HG03354 (cell line): Measurements from ENCODE around the gene NEURL1B.
"Not testable (repeated sequence)": the region's sequence is repeated elsewhere in the genome, so short reads cannot be mapped to it uniquely, and the experiment has no call there.

Experiments used
- ATAC-seq: cut with Tn5 transposase; IDR thresholded peaks from one replicate; pipeline ENCODE4 v1.9.1; 2021; ENCODE audit warnings: mild to moderate bottlenecking; ENCODE audit not compliant: unreplicated experiment, poor library complexity, severe bottlenecking

NEURL1B gene

DNA sequence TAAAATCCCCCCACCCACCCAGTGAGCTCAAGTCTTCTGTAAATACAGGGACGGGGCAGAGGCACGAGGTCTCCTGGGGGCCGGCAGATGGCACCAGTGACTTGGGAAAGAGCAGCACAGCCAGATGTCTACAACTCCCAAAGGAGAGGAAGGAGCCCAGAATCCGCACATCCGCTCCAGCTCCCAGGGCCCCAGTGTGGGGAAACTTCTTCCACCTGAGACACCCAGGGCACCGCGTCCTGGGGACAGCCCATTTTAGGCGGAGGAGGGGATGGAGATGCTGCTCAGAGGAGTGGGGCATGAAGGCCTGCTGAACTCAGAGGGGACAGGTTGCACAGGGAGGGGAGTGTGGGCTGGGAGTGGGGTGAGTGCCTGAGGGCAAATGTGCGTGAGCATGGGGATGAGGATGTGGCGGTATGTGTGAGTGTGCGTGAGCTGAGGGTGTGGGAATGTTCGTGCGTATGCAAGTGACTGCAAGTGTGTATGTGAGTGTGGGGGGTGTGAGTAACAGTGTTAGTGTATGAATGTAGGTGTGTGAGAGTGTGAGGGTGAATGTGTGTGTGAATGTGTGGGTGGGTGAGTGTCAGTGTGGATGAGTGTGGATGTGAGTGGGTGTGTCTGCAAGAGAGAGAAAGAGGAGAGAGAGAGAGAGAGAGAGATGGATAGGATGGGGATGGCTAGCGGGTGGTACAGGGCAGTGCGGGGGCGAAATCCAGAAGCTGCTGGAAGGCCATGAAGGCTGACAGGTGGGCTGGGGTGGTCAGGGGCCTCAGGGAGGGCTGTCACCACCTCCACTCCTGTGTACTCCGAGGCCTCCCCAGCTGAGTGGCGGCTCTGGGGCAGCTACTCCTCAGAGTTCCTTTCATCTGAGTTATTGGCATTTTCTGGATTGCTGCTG is 66.5 kb downstream of the NEURL1B start:
- no peak for ATAC-seq

DNA sequence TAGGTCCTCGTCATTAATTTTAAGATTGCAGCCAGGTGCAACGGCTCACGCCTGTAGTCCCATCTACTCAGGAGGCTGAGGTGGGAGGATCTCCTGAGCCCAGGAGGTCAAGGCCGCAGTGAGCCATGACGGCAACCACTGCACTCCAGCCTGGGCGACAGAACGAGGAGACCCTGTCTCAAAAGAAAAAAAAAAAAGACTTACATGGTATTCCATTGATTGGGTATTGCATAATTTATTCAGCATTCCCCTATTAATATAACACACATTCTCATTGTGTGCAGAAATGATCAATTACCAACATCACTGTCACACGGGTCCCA is 67.1 kb downstream of the NEURL1B start:
- no peak for ATAC-seq

DNA sequence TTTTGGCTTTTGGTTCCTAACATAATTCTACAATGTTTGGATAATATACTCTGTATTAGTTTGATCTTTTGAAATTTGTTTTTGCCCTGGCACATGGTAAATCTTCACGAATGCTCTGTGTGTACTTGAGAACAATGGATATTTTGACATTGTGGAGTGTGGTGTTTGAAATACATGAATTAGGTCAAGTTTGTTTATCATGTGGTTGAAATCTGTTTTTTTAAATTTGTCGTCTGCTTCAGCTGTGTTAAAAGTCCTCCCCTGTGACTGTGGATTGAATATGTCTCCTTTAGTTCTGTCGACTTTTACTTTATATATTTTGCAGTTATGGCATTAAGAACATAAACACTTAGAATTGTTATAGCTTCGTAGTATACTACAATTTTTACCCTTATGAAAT is 69.6 kb downstream of the NEURL1B start:
- no peak for ATAC-seq

DNA sequence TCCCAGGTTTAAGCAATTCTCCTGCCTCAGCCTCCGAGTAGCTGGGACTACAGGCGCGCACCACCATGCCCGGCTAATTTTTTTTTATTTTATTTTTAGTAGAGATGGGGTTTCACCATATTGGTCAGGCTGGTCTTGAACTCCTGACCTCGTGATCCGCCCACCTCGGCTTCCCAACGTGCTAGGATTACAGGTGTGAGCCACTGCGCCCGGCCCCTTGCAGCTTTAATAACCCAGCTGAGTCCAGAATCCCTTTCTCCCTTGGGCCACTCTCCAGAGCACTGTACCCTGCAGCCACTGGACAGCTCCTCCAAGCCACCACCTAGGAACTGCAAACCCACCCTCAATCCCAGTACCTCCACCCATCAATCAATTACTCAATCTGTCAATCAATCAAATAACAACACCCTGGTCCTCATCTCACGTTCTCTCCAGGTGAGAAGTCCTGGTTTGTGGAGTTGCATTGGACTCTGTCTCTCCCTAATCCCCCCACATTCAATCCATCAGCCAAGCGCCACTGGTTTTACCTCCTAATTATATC is 70.3 kb downstream of the NEURL1B start:
- not testable (repeated sequence) for ATAC-seq

DNA sequence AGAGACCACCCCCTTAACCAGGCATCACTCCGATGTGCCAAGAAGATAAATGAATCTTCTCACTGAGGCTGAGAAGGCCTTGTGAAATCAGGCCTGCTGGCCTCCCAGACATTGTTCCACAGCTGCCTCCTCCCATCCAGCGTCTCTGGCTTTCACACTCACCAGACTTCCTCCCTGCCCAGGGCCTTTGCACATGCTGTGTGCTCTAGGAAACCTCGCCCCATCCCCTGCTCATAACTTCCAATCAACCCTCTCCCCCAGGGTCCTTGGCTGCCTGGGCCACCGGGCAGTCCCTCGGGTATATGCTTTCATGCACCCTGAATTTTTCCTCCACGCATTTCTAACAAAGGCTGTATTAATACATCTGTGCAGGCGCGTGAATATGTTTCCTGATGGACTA is 71.5 kb downstream of the NEURL1B start:
- ATAC-seq, result no peak

DNA sequence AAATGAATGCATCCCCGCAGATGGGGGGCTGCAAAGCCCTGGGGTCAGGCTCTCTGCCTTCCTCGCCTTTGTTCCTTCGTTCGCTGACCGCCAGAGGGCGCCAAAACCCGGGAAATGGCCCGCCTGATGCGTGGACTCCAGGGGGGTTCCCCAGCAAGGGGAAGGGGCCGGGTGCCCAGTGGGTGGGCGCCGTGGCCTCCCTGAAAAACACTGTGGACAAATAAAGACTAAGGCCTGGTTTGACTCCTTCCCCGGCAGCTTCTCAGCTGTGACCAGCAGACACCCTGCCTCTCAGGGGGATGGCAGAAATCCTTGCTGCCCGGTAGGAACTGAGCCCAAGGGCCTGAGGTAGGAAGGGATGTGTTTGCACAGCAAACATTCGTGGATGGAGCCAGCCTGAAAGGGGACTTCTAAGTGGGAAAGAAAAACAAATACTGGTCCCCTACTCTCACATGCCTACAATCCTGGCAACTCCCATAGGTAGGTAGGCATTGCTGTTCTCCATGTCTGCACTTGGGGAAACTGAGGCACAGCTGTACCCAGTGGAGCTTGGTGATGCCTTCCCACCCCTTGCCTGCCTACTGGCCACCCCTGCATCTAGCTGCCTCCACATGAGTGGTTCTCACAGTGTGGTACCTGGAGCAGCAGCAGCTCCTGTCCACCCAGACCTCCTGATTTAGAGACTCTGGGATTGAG is 72.2 kb downstream of the NEURL1B start:
- ATAC-seq, result no peak

DNA sequence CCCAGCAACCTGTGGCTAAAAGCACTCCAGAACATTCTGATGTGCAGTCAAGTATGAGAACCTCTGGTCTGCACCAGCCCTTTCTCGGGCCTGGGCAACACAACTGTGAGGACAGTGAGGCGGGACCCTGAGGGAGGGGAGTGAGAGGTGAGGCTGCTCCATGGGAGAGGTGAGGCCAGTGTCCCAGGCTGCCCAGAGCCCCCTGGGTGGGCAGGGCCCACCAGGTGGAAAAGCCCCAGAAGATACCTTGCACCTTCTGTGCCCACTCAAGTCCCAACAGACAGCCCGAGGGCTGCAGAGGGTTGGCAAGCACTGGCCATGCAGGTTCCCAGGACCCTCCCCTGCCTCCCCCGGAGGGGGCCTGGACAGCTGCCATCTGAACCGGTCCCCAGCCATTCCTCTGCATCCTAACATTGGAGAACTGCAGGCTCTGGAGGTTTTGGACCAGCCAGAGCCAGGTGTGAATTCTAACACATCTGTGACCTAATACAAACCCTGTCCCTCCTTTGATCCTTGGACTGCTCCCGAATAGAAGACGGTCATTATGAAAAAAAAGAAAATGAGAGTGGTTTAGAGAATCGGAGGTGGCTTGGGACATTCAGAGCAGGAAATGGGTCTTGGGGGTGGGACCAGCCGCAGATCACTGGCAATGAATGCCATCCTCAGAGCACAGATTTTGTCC is 72.9 kb downstream of the NEURL1B start:
- ATAC-seq, result no peak

DNA sequence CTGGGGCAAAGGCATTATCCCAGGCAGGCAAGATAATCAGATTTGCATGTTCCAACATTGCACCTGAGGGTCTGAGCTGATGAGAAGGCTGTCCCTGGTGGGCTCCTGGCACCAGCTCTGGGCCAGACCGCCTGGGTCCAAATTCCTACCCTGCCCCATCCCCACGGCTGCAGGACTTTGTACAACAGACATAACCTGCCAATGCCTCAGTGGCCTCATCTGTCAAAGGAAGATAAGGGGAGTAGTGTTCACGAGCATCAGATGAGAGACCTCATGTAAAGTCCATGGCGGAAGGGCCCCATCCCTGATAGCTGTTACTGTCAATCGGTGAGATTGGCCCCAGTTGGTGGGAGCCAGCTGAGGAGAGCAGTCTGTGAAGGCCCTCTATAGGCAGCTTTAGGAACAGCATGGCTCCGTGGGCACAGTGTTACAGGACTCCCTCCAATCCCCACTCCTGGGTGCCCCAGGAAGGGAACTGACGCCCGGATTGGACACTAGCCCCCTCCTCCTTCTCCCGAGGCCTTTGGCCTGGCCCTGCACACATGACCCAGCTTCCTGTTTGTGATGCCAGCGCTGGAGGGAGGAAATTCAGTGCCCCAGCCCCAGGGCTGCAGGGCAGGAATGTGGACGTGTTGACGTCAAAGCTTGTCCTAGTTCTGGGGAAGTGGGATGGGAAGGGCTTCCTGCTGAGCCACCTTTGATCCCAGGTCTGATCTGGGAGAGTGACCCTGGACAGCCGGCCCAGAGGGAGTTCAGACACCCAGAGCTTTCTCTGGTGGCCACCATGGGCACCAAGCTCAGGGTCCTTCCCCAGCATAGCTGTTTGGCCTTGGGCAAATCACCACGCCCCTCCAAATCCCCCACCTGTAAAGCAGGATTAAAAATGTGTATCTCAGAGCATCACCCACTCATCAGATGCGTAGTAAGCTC is 73.7 kb downstream of the NEURL1B start:
- ATAC-seq, result peak; percentile 79

DNA sequence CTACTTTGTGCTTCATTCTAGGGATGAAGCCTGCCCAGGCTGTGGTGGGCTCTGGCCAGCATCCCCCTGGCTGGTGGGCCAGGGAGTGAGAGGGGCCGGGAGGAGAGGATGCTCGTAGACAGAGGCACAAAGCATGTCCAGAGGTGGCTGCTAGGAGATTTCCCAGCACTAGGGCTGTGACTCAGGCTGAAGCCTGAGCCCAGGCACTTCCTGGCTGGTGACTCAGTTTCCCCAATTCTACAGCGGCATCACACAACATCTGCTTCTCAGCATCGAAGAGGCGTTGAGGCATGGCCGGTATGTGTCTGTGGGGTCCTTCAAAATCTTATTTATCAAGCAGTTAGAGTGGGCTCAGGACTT is 74.3 kb downstream of the NEURL1B start:
- no peak for ATAC-seq

DNA sequence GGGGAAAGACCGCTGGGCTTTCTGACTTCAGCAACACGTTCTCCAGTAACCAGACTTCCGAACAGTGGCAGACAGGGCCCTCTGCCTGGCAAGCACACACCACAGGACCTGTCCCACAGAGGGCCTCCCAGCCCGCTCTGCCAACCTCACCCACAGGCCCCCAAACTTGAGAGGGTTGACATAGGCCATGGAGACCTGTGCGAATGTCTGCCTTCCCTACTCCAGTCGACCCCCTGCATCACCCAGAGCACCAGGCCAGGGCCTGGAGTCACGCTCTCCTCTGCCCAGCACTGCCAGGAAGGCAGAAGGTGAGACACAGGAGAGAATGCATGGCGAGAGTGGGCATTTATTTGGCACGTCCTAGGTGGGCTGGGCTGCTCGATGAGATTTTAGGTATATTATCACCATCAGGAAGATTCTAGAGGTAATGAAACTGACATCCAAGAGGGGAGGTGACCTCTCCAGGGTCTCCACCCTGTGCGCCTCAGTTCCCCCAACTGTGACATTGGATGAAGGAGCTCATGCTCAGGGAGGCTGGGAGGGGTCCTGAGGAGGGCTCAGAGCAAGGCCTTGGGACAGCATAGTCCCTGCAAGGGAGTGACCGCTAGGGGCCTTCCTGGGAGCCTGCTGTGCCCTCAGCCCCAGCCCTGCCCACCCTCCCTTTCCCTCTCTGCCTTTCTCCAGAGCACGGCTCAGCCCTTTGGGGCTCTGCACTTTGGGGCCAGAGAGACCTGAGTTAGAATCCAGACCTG is 75.0 kb downstream of the NEURL1B start:
- ATAC-seq, result no peak

DNA sequence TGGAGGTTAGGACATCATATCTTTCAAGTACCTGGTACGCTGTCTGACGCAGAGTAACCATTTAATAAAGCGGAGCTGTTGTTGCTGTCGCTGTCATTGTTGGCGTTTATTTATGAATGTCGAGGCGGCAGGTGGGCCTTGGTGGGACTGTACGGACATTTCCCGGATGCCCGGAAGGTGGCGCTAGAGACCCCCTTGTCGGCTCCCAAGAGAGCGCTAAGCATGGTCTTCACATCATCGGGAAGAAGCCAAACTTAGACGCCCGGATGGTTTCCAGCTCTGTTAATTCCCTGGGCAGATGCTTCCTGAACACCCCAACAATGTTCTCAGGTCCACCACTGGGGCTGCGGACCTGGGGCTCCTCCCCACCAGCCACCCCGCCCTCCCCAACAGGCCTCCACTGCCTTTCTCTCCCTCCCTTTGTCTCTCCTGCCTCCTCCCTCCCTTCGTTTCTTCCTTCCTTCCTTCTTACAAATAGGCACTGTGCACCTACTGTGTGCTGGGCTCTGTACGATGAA is 75.8 kb downstream of the NEURL1B start:
- ATAC-seq, result peak; percentile 61

DNA sequence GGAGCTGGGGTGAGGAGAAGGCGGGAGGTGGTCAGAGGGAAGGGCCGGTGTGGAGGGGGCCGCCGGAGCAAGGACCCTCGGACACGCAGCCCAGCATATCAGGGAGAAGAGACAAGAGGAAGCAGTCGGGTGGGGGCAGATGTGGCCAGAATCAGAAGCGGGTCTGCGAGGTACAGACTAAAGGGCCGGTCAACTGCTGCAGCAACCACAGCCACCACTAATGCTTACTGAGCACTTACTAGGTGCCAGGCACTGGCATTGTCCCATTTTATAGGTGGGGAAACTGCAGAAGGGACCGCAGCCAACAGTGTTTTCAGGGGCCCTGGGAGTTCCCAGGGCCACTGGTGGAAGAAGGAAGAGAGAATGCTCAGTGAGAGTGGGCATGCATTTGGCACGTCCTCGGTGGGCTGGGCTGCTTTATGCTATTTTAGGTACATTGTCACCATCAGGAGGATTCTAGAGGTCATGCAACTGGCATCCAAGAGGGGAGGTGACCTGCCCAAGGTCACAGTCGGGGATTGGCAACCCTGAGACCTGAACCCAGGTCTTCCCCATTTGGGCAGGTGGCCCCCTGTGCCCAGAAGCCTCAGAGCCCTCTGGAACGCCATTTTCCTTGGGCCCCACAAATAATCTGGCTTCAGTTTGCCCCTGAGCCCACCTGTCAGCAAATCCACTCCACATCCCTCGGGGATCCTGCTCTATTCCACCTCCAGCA is 76.6 kb downstream of the NEURL1B start:
- ATAC-seq, result no peak

DNA sequence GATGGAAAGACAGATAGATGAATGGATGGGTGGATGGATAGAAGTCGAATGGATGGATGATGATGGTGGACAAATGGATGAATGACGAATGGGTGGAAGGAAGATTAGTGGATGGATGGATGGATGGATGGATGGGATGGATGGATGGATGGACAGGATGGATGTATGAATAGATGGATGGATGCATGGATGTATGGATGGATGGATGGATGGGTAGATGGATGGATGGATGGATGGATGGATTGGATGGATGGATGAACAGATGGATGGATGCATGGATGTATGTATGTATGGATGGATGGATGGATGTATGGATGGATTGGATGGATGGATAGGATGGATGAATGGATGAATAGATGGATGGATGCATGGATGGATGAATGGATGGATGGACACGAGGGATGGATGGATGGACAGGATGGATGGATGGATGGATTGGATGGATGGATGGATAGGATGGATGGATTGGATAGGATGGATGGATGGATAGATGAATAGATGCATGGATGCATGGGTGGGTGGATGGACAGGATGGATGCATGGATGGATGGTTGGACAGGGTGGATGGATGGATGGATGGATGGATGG is 77.6 kb downstream of the NEURL1B start:
- no peak for ATAC-seq

DNA sequence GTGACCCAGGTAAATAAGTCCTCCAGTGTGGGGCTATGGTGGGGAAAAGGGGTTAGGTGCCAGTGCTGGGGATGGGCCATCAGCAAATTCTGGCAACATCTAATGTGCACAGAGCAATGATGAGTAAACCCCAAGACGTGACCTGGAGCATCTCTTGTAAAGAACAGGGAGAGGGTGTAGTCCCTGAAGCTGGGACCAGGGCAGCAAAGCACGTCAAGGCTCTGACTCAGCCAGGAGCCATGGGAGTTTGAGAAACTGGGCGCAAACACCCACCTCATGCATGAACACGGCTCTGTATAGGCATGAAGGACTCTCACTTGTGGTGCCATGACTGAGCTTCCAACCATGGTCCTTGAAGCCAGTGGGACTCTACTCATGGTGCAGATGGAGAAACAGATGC is 78.1 kb downstream of the NEURL1B start:
- ATAC-seq, result no peak

DNA sequence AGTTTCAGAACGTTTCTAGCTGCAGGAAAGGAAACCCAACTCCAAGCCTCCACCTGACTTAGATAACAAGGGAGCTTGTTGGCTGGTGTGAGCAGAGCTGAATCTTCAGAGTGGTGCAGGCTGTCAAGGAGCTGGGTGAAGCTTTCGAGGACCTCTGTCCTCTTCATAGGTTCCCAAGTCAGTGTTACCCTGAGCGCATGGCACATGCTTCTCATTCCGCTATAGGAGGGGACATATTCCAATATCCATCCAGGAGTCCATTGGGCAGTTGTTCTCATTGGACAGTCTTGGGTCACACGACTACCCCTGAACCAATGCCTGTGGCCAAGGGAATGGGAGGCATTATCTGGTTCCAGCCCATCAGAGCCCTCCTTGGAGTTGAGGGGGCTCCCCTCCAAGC is 79.6 kb downstream of the NEURL1B start:
- no peak for ATAC-seq

DNA sequence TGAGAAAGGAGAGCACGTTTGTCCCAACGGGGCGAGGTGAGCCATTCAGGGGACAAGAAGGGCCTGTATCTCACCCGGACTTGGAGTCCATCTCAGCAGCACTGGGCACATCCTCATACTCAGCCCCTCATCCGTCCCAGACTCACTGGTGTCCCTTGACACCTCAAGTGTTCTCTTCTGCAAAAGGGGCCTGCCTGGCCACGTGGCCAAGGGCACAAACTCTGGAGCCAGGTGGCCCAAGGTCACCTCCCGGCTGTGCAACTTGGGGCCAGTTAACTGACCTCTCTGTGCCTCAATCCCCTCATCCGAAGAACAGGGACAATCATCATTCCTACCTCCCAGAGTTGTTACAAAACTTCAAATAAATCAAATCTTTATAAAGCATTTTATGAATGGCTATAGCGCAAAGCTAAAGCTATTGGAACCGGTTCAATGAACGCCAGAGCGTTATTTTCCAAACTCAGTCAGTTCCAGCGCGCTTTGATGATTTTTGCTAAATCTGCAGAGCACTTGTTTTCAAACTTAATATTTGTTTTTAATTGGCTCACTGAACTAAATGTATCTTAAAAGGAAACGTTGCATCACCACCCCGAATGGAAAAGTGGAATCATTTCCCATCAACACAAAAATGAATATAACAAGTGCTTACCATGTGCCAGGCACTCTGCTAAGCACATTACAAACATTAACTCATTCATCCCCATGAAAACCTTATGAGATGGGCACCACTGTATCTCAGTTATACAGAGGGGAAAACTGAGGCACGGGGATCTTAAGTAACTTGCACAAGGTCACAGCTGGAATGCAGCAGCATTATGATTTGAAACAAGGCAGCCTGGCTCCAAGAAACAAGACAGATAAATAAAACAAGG is 80.6 kb downstream of the NEURL1B start:
- ATAC-seq, result no peak

DNA sequence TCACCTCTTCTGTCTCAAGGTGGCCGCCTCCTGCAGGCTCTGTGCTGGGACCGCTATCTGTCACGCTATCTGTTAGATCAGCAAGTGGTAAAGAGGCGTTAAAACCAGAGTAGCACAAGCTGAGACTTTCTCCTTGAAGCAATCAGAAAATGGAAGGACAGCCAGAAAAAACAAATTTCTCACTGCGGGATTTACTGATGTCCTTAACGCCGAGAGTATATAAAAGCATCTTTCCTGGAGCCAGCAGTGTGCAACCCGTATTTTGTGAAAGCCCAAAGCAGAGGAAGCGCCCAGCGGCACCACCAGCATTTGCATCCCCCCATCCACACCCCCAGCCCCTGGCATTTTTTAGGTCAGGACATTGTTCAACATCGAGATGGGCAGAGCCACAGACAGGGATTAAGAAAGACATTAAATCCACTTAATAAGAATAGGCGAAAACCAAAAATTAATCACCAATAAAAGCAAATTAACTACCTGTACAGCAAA is 81.3 kb downstream of the NEURL1B start:
- ATAC-seq, result no peak
